Measurements from ENCODE around the gene ZRANB3. TPM values are rescaled to one million over a fixed set of nuclear protein-coding genes. Genes with fewer than 3 reads are reported as not detected.
"Not testable (repeated sequence)": the region's sequence is repeated elsewhere in the genome, so short reads cannot be mapped to it uniquely, and the experiment has no call there.

ZRANB3 gene
- total RNA-seq, 4 donors from 2014 or later, result 4.8 to 9.3 (median 5.5) TPM

- Histone ChIP-seq H3K36me3 (peaks cover 0 to 89% (median 12%) of the 10 kb centered on the region in 3 donors), H3K27ac (no peak overlapping the region), H3K4me3 (no peak overlapping the region), H3K27me3 (no peaks in the 10 kb centered on the region), H3K4me1 (no peaks in the 10 kb centered on the region), H3K9me3 (peaks cover 0 to 26% (median 9%) of the 10 kb centered on the region in 4 donors)
- TF ChIP-seq EP300 (IDR thresholded peaks at IDR 0.05), result no peak
- TF ChIP-seq POLR2A (IDR thresholded peaks at IDR 0.05), result no peak
- TF ChIP-seq CTCF (IDR thresholded peaks at IDR 0.05), result no peak
- no peak for DNase-seq (ENCODE audit: low spot score in 2 of 2)
Observed at GRCh38 chr2:135140606-135141005, 390.4 kb downstream of the ZRANB3 start.

DNA sequence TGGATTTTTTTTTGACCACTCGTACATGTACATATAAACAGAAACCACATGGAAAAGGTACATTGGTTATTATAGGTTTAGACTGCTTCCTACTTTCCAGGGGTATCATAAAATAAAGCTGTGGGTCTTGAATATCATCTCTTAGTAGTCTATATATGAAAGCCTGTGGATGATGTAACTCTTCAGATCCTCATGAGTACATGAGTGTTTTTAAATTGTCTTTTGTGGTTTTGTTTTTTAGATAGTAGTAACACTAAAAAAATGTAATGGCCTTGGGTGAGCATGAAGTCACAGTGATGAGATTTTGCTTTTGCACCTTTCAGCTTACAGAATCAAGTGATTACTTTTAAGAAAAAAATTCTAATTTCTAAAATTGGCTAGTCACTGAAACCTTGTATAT, 398.7 kb downstream of the ZRANB3 start:
- no peak for DNase-seq (ENCODE audit: low spot score in 2 of 2)

DNA sequence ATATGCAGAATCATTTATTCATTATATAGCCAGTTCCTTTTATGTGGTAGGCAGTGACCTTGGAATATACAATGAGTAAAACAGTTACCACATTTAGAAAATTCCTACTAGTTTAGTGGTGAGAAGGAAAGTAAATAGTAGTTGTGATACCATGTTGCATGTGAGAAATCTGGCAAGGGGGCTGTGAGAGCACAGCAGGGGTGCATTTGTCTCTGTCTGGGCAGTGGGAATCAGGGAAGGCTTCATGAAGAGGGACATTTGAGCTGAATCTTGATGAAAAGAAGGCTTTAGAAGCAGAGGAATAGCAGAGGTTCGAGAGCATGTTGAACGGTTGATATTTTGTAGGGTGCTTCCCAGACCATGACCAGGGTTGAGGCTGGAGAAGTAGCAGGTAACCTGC, 400.3 kb downstream of the ZRANB3 start:
- H3K9me3 ChIP-seq, result no peaks in the 10 kb centered on the region
- peaks cover 0 to 92% (median 15%) of the 10 kb centered on the region in 3 donors for H3K36me3 ChIP-seq
- no peaks in the 10 kb centered on the region for H3K4me1 ChIP-seq
- no peak overlapping the region for H3K4me3 ChIP-seq
- no peak for DNase-seq (ENCODE audit: low spot score in 2 of 2)
- H3K27ac ChIP-seq, result no peak overlapping the region
- WGBS, 2 donors, result 98 to 99% methylated on average over 2 of the region's 2 CpGs
- H3K27me3 ChIP-seq, result no peaks in the 10 kb centered on the region
- TF ChIP-seq CTCF (IDR thresholded peaks at IDR 0.05) (no peak), POLR2A (IDR thresholded peaks at IDR 0.05) (no peak), EP300 (IDR thresholded peaks at IDR 0.05) (no peak)

More for the DNA sequence above, 398.7 kb downstream of the ZRANB3 start:
- no peak overlapping the region for H3K27ac ChIP-seq
- WGBS, 2 donors, result 92 to 94% methylated on average over 1 of the region's 1 CpG
- H3K4me1 ChIP-seq, result no peaks in the 10 kb centered on the region
- no peaks in the 10 kb centered on the region for H3K9me3 ChIP-seq
- peaks cover 0 to 92% (median 20%) of the 10 kb centered on the region in 3 donors for H3K36me3 ChIP-seq
- H3K27me3 ChIP-seq, result no peaks in the 10 kb centered on the region
- TF ChIP-seq CTCF (IDR thresholded peaks at IDR 0.05), result no peak
- TF ChIP-seq POLR2A (IDR thresholded peaks at IDR 0.05), result no peak
- TF ChIP-seq EP300 (IDR thresholded peaks at IDR 0.05), result no peak
- no peak overlapping the region for H3K4me3 ChIP-seq

- Histone ChIP-seq H3K4me3 (no peak overlapping the region), H3K27ac (no peak overlapping the region), H3K36me3 (peaks cover 0 to 73% (median 10%) of the 10 kb centered on the region in 3 donors), H3K9me3 (no peaks in the 10 kb centered on the region), H3K27me3 (no peaks in the 10 kb centered on the region), H3K4me1 (no peaks in the 10 kb centered on the region)
- no peak for TF ChIP-seq POLR2A (IDR thresholded peaks at IDR 0.05)
- TF ChIP-seq CTCF (IDR thresholded peaks at IDR 0.05), result no peak
- no peak for TF ChIP-seq EP300 (IDR thresholded peaks at IDR 0.05)
- no peak for DNase-seq (ENCODE audit: low spot score in 2 of 2)
- WGBS, 2 donors, result 95% methylated on average over 2 of the region's 2 CpGs
Observed at GRCh38 chr2:135125940-135126339, 405.1 kb downstream of the ZRANB3 start.

DNA sequence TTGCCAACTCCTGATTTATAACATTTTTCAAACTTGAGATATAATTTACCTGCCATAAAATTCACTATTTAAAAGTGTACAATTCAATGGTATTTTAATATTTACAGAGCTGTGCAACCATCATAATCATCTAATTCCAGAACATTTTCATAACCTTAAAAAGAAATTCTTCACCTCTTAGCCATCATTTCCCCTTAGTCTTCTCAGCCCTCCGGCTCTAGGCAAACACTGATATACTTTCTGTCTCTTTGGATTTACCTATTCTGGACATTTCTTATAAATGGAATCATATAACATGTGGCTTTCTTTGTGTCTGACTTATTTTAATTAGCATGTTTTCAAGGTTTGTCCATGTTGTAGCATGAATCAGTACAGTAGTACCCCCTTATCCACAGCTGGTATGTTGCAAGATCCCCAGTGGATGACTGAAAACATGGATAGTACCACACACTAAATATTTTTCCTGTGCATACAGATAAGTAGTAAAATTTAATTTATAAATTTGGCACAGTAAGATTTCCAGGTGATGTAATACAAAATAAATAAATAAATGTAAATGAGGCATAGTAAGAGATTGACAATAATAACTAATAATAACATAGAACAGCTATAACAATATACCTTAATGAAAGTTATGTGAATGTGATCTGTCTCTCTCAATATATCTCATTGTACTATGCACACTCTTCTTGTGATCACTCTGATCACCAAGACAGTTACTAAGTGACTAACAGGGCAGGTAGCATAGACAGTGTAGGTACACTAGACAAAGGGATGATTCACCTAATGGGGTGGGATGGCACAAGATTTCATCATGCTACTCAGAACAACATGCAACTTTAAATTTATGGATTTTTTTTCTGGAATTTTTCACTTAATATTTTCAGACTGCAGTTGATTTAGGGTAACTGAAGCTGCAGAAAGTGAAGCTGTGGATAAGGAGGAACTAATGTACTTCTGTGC, 405.8 kb downstream of the ZRANB3 start:
- TF ChIP-seq EP300 (IDR thresholded peaks at IDR 0.05) (no peak), POLR2A (IDR thresholded peaks at IDR 0.05) (no peak), CTCF (IDR thresholded peaks at IDR 0.05) (no peak)
- Histone ChIP-seq H3K36me3 (peaks cover 0 to 65% (median 10%) of the 10 kb centered on the region in 3 donors), H3K27me3 (no peaks in the 10 kb centered on the region), H3K4me1 (no peaks in the 10 kb centered on the region), H3K27ac (no peak overlapping the region), H3K9me3 (no peaks in the 10 kb centered on the region), H3K4me3 (no peak overlapping the region)
- DNase-seq (ENCODE audit: low spot score in 2 of 2), result no peak
- WGBS, 2 donors, result 89 to 90% methylated on average over 1 of the region's 1 CpG

GRCh38 chr2:135121658-135122039, 409.4 kb downstream of the ZRANB3 start:
- H3K36me3 ChIP-seq, result peaks cover 0 to 45% (median 0%) of the 10 kb centered on the region in 3 donors
- not testable (repeated sequence) for H3K27ac ChIP-seq; H3K9me3 ChIP-seq; H3K27me3 ChIP-seq; H3K4me3 ChIP-seq; H3K4me1 ChIP-seq; DNase-seq (ENCODE audit: low spot score in 2 of 2)
- WGBS, 2 donors, result 92 to 95% methylated on average over 6 of the region's 6 CpGs

Measured in tibial nerve (tissue), 4 donors.